Measurements from ENCODE around the gene SCNN1B.

SCNN1B gene

GRCh38 chr16:23408823-23409298 lies 106.8 kb downstream of the SCNN1B start:
- no peaks in the 10 kb centered on the region for H3K9me3 Mint-ChIP-seq
- H3K4me1 Mint-ChIP-seq = no peaks in the 10 kb centered on the region
- no peaks in the 10 kb centered on the region for H3K27me3 Mint-ChIP-seq
- ATAC-seq = no peak
- H3K4me3 Mint-ChIP-seq = no peak overlapping the region
- no peak for DNase-seq
- H3K27ac Mint-ChIP-seq = peak overlapping the region in 1 of 2 donors; percentile 56

GRCh38 chr16:23409522-23409921 lies 107.4 kb downstream of the SCNN1B start:
- no peak overlapping the region for H3K4me3 Mint-ChIP-seq
- H3K27me3 Mint-ChIP-seq = no peaks in the 10 kb centered on the region
- H3K4me1 Mint-ChIP-seq = no peaks in the 10 kb centered on the region
- DNase-seq = no peak
- no peak for ATAC-seq
- H3K27ac Mint-ChIP-seq = peak overlapping the region; percentile 36 to 92
- H3K9me3 Mint-ChIP-seq = no peaks in the 10 kb centered on the region

- ATAC-seq (no peak), DNase-seq (no peak)
- Mint-ChIP-seq H3K27me3 (no peaks in the 10 kb centered on the region), H3K27ac (no peak overlapping the region), H3K4me1 (no peaks in the 10 kb centered on the region), H3K4me3 (no peak overlapping the region), H3K9me3 (no peaks in the 10 kb centered on the region)
Measured at GRCh38 chr16:23410176-23410575, 108.1 kb downstream of the SCNN1B start.

- no peaks in the 10 kb centered on the region for H3K27me3 Mint-ChIP-seq
- ATAC-seq = no peak
- no peak for DNase-seq
- H3K4me1 Mint-ChIP-seq = no peaks in the 10 kb centered on the region
- no peaks in the 10 kb centered on the region for H3K9me3 Mint-ChIP-seq
- no peak overlapping the region for H3K4me3 Mint-ChIP-seq
- peak overlapping the region in 1 of 2 donors; percentile 34 for H3K27ac Mint-ChIP-seq
Measured at GRCh38 chr16:23414731-23415130, 112.6 kb downstream of the SCNN1B start.

GRCh38 chr16:23416816-23417215 lies 114.7 kb downstream of the SCNN1B start:
- no peak for ATAC-seq
- no peaks in the 10 kb centered on the region for H3K4me1 Mint-ChIP-seq

GRCh38 chr16:23420011-23420410 lies 117.9 kb downstream of the SCNN1B start:
- H3K4me1 Mint-ChIP-seq = no peaks in the 10 kb centered on the region
- DNase-seq = no peak
- no peak for ATAC-seq
- H3K4me3 Mint-ChIP-seq = no peak overlapping the region
- H3K27ac Mint-ChIP-seq = peak overlapping the region in 1 of 2 donors; percentile 1
- no peaks in the 10 kb centered on the region for H3K9me3 Mint-ChIP-seq
- H3K27me3 Mint-ChIP-seq = no peaks in the 10 kb centered on the region

More at GRCh38 chr16:23416816-23417215, 114.7 kb downstream of the SCNN1B start:
- Mint-ChIP-seq H3K27me3 (no peaks in the 10 kb centered on the region), H3K27ac (no peak overlapping the region), H3K4me3 (no peak overlapping the region), H3K9me3 (no peaks in the 10 kb centered on the region)
- no peak for DNase-seq

- no peak for ATAC-seq
- DNase-seq = no peak
Measured at GRCh38 chr16:23423496-23424049, 121.5 kb downstream of the SCNN1B start.

GRCh38 chr16:23424292-23424958 lies 122.3 kb downstream of the SCNN1B start:
- H3K4me3 Mint-ChIP-seq = no peak overlapping the region
- no peak for DNase-seq

More at GRCh38 chr16:23423496-23424049, 121.5 kb downstream of the SCNN1B start:
- H3K9me3 Mint-ChIP-seq = no peaks in the 10 kb centered on the region
- H3K27ac Mint-ChIP-seq = no peak overlapping the region
- H3K27me3 Mint-ChIP-seq = no peaks in the 10 kb centered on the region
- H3K4me3 Mint-ChIP-seq = no peak overlapping the region
- H3K4me1 Mint-ChIP-seq = no peaks in the 10 kb centered on the region

GRCh38 chr16:23428351-23428750 lies 126.2 kb downstream of the SCNN1B start:
- H3K9me3 Mint-ChIP-seq = no peaks in the 10 kb centered on the region
- no peak overlapping the region for H3K27ac Mint-ChIP-seq
- DNase-seq = no peak
- H3K27me3 Mint-ChIP-seq = no peaks in the 10 kb centered on the region
- ATAC-seq = no peak
- no peak overlapping the region for H3K4me3 Mint-ChIP-seq
- H3K4me1 Mint-ChIP-seq = no peaks in the 10 kb centered on the region

More at GRCh38 chr16:23424292-23424958, 122.3 kb downstream of the SCNN1B start:
- H3K27ac Mint-ChIP-seq = peak overlapping the region; percentile 73 to 80
- no peak for ATAC-seq
- no peaks in the 10 kb centered on the region for H3K9me3 Mint-ChIP-seq
- no peaks in the 10 kb centered on the region for H3K4me1 Mint-ChIP-seq
- no peaks in the 10 kb centered on the region for H3K27me3 Mint-ChIP-seq
